Thymus (tissue), 11 donors: ENCODE measurements around the gene PCDHGA1. TPM values are rescaled to one million over a fixed set of nuclear protein-coding genes. Genes with fewer than 3 reads are reported as not detected.
"Not testable (repeated sequence)": the region's sequence is repeated elsewhere in the genome, so short reads cannot be mapped to it uniquely, and the experiment has no call there.

Source experiments
- DNase-seq, 9 donors: peaks; one replicate each; pipeline ENCODE4 v3.0.0-alpha.2; 2013; ENCODE audit warnings: low spot score in 9 of 9, low read depth in 6 of 9, missing footprints in 1 of 9
- H3K27ac ChIP-seq, 2 donors: one replicate each; pipeline ENCODE4 v1.5.1; 2013; ENCODE audit warnings: control low read depth in 1 of 2, low read depth in 1 of 2, low read length in 1 of 2, mild to moderate bottlenecking in 1 of 2, moderate library complexity in 1 of 2
- H3K27me3 ChIP-seq, 2 donors: one replicate each; pipeline ENCODE4 v1.5.1; 2013; ENCODE audit warnings: low read length in 1 of 2; ENCODE audit not compliant: control insufficient read depth in 2 of 2, insufficient read depth in 1 of 2
- H3K36me3 ChIP-seq, 2 donors: one replicate each; pipeline ENCODE4 v1.5.1; 2013; ENCODE audit warnings: low read length in 1 of 2, mild to moderate bottlenecking in 1 of 2, moderate library complexity in 1 of 2; ENCODE audit not compliant: control insufficient read depth in 2 of 2, insufficient read depth in 2 of 2
- H3K4me1 ChIP-seq, 2 donors: one replicate each; pipeline ENCODE4 v1.5.1; 2013; ENCODE audit warnings: low read length in 2 of 2; ENCODE audit not compliant: control insufficient read depth in 2 of 2, insufficient read depth in 2 of 2
- H3K4me3 ChIP-seq, 2 donors: one replicate each; pipeline ENCODE4 v1.5.1; 2013; ENCODE audit warnings: low read length in 2 of 2, control low read depth in 1 of 2, mild to moderate bottlenecking in 1 of 2
- H3K9me3 ChIP-seq, 2 donors: one replicate each; pipeline ENCODE4 v1.5.1; 2013; ENCODE audit warnings: low read length in 1 of 2, mild to moderate bottlenecking in 1 of 2; ENCODE audit not compliant: control insufficient read depth in 2 of 2, insufficient read depth in 1 of 2
- WGBS: extraction: QIAGEN DNeasy Blood & Tissue Kit; methylation state at CpG from one replicate; pipeline ENCODE4 v1.1.7; 2013; 5-methylcytosine and 5-hydroxymethylcytosine counted together
- polyA plus RNA-seq: library from polyadenylated mRNA; stranded (reverse); fragments of 200-250 nt; gene quantifications from one replicate; pipeline ENCODE4 v1.2.3, GENCODE V29; 2013
- total RNA-seq: library from RNA; stranded (reverse); fragments of 120-200 nt; gene quantifications from one replicate; pipeline ENCODE4 v1.2.4, GENCODE V29; 2013
- donor health status: healthy.

PCDHGA1 gene
- total and polyA plus RNA-seq, 2 donors, result 0.09 to 0.16 TPM

- no peaks in the 10 kb centered on the region for H3K27me3 ChIP-seq
- peaks cover 4 to 9% of the 10 kb centered on the region in 2 donors for H3K36me3 ChIP-seq
- H3K4me3 ChIP-seq, result peak within 1 kb of the TSS; percentile 72 to 80
- peaks cover 5 to 29% of the 10 kb centered on the region in 2 donors for H3K9me3 ChIP-seq
- 4% methylated on average over 67 of the region's 67 CpGs for WGBS
- H3K4me1 ChIP-seq, result peaks cover 2 to 4% of the 10 kb centered on the region in 2 donors
- DNase-seq, result peak; percentile 85 to 97 (median 93)
- H3K27ac ChIP-seq, result peak within 1 kb of the TSS; percentile 94 to 98
These were observed 9.8 kb upstream of the PCDHGA1 start, which contains the start of gene TAF7 for GRCh38 chr5:141320225-141321169. TSS of gene TAF7 (minus strand) at chr5:141320784. CDS start at chr5:141320044, 740 bp downstream.

GRCh38 chr5:141322261-141322660, 8.1 kb upstream of the PCDHGA1 start:
- H3K9me3 ChIP-seq, result peaks cover 5 to 21% of the 10 kb centered on the region in 2 donors

GRCh38 chr5:141326088-141326854, 4.0 kb upstream of the PCDHGA1 start:
- 13% methylated on average over 27 of the region's 27 CpGs for WGBS
- Histone ChIP-seq H3K4me3 (peak overlapping the region; percentile 42 to 45), H3K9me3 (peaks cover 2 to 14% of the 10 kb centered on the region in 2 donors), H3K27ac (no peak overlapping the region), H3K4me1 (peaks cover 0 to 2% of the 10 kb centered on the region in 2 donors), H3K36me3 (no peaks in the 10 kb centered on the region), H3K27me3 (peaks cover 6 to 14% of the 10 kb centered on the region in 2 donors)
- peak; percentile 30 to 74 (median 52) for DNase-seq

More at GRCh38 chr5:141322261-141322660, 8.1 kb upstream of the PCDHGA1 start:
- Histone ChIP-seq H3K4me1 (peaks cover 2 to 4% of the 10 kb centered on the region in 2 donors), H3K27ac (no peak overlapping the region), H3K36me3 (peaks cover 4 to 9% of the 10 kb centered on the region in 2 donors), H3K27me3 (peaks cover 0 to 3% of the 10 kb centered on the region in 2 donors), H3K4me3 (no peak overlapping the region)
- 96% methylated on average over 3 of the region's 3 CpGs for WGBS
- no peak for DNase-seq

- no peak overlapping the region for H3K4me3 ChIP-seq
- DNase-seq, result no peak
- H3K27me3 ChIP-seq, result peaks cover 6 to 24% of the 10 kb centered on the region in 2 donors
- H3K36me3 ChIP-seq, result no peaks in the 10 kb centered on the region
- no peaks in the 10 kb centered on the region for H3K4me1 ChIP-seq
- H3K9me3 ChIP-seq, result peaks cover 4 to 24% of the 10 kb centered on the region in 2 donors
- WGBS, result 84% methylated on average over 8 of the region's 8 CpGs
- H3K27ac ChIP-seq, result no peak overlapping the region
These were observed 2.1 kb upstream of the PCDHGA1 start for GRCh38 chr5:141328231-141328630.

- not testable (repeated sequence) for H3K27ac ChIP-seq, H3K36me3 ChIP-seq, H3K4me1 ChIP-seq, H3K4me3 ChIP-seq, DNase-seq
- Histone ChIP-seq H3K9me3 (peaks cover 4 to 24% of the 10 kb centered on the region in 2 donors), H3K27me3 (peaks cover 6 to 30% of the 10 kb centered on the region in 2 donors)
- 55% methylated on average over 39 of the region's 39 CpGs for WGBS
These were observed 2.3 kb downstream of the PCDHGA1 start for GRCh38 chr5:141332571-141332970.

- WGBS, result 18% methylated on average over 27 of the region's 27 CpGs
- peaks cover 0 to 29% of the 10 kb centered on the region in 2 donors for H3K27me3 ChIP-seq
- DNase-seq, result no peak
- no peaks in the 10 kb centered on the region for H3K36me3 ChIP-seq
- H3K27ac ChIP-seq, result no peak within 1 kb of the TSS
- no peak within 1 kb of the TSS for H3K4me3 ChIP-seq
- peaks cover 5 to 19% of the 10 kb centered on the region in 2 donors for H3K9me3 ChIP-seq
- no peaks in the 10 kb centered on the region for H3K4me1 ChIP-seq
These were observed 8.4 kb downstream of the PCDHGA1 start, which contains the start of gene PCDHGA2 for GRCh38 chr5:141338538-141339306. TSS of gene PCDHGA2 (plus strand) at chr5:141338760.

GRCh38 chr5:141340781-141341354, 10.6 kb downstream of the PCDHGA1 start:
- H3K4me3 ChIP-seq, H3K36me3 ChIP-seq, DNase-seq, H3K4me1 ChIP-seq, H3K27ac ChIP-seq: not testable (repeated sequence)
- H3K9me3 ChIP-seq, result peaks cover 15 to 37% of the 10 kb centered on the region in 2 donors
- 72% methylated on average over 45 of the region's 45 CpGs for WGBS
- H3K27me3 ChIP-seq, result peaks cover 0 to 35% of the 10 kb centered on the region in 2 donors

- Histone ChIP-seq H3K36me3 (no peaks in the 10 kb centered on the region), H3K27me3 (peaks cover 0 to 35% of the 10 kb centered on the region in 2 donors), H3K4me1 (no peaks in the 10 kb centered on the region), H3K27ac (no peak overlapping the region), H3K4me3 (no peak overlapping the region), H3K9me3 (peaks cover 15 to 37% of the 10 kb centered on the region in 2 donors)
- DNase-seq, result no peak
- WGBS, result 22% methylated on average over 1 of the region's 1 CpG
These were observed 12.5 kb downstream of the PCDHGA1 start for GRCh38 chr5:141342773-141343172.
